ENCODE data around the gene NECTIN2.
A peak's percentile ranks its signal among the peaks of the same experiment; 100 is the strongest.

The NECTIN2 gene

GRCh38 chr19:44845612-44846454 is at the start of gene NECTIN2:
Gene NECTIN2, plus strand, starts transcription at chr19:44846297. Its CDS starts 229 bp downstream, at chr19:44846526.
- DNase-seq, result peak; percentile 99

- DNase-seq, result no peak
These were observed 49.4 kb upstream of the NECTIN2 start for GRCh38 chr19:44796701-44797115.

- no peak for DNase-seq
These were observed 46.3 kb upstream of the NECTIN2 start for GRCh38 chr19:44799627-44800346.

DNA sequence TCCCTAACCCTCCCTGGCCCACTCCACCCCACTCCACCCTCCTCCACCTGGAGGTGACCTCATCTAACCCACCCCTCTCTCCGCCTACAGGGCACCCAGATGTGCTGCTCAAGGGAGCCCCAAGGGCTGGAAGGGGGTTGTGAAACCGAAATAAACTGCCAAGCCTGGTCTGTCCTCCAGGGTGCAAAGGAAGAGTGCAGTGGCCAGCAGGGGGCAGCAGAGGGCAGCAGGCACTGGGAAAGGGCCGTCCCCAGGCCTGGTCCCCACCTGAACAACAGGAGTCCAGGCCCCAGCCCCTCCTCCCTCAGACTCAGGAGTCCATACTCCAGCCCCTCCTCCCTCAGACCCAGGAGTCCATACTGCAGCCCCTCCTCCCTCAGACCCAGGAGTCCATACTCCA is 45.6 kb upstream of the NECTIN2 start:
- peak; percentile 90 for DNase-seq

DNA sequence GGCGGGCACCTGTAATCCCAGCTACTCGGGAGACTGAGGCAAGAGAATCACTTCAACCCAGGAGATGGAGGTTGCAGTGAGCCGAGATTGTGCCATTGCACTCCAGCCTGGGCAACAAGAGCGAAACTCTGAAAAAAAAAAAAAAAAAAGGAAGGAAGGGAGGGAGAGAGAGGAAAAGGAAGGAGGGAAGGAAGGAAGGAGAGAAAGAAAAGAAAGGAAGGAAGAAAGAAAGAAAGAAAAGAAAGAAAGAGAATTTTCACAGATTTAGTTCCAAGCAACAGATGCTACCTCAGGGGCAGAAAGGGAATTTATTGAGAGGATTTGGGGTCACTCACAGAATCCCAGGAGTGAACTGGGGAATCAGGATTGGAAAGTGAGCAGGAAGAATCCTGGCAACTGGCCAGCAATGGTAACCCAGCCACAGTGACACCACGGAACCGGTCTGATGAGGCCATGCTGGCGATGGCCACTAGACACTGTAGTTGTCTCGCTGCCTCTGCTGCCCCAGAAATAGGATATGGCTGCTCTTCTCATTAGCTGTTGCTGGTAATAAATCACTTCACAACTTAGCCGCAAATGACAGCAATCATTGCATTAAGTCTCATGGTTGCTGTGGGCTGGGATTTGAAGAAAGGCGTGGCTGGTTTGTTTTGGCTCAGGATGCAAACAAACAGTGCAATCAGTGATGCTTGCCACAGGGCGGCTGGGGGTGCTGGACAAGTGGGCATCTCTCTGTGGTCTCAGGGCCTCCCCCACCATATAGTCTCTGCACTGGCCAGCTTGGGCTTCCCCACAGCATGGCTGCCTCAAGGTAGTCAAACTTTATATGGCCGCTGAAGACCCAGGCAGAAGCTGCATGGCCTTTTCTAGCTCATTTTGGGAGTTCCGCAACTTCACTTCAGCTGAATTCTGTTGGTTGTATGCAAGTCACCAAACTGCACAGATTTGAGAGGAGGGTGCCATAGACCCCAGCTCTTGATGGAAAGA is 42.4 kb upstream of the NECTIN2 start:
- DNase-seq, result peak; percentile 77

- no peak for DNase-seq
These were observed 39.8 kb upstream of the NECTIN2 start for GRCh38 chr19:44806291-44806690.

DNA sequence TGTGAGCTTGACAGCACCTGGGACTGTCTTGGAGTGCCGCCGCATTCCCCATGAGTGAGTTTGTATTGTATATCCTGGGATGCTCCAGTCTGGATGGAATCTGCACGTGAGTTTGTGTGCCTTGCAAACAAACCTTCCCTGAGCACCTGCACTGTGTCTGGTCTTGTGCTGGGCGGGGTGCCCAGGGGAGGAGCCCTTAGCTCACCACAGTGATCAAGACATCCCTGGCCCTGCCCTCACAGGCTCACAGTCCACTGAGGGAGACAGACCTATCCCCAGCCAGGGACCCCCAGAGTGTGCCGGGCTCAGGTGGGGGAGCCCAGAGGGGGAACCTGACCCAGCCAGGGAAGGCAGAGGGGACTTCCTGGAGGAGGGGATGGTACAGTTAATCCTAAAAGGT is 38.9 kb upstream of the NECTIN2 start:
- DNase-seq, result no peak

DNA sequence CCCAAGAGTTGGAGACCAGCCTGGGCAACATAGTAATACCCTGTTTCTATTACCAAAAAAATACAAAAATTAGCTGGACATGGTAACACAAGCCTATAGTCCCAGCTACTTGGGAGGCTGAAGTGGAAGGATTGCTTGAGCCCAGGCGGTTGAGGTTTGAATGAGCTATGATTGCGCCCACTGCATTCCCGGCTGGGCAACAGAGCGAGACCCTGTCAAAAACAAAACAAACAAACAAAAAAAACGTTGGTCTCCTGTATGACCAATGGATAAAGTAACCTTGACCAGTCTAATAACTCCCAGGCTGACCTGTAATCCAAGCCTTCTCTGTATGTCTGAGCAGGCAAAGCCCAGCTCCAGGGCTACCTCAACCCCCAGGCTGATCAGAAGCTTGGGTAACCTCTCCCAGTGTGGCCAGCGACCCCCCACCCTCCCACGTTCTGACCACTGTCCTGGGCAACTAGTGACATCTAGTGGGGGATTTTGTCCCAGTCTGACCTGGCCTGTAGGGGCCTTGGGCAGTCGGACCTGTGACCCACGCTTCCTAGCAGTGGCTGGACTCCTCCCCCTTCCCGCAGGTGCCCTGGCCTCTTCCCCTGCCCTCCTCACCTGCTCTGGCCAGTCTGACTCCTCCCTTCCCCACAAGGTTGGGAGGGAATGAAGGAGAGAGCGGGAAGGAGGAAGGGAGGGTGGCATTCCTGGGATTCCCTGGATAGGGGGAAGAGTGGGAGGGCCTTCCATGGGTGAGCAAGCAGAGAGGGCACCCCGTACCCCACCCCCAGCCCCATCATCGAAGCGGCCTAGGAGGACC is 38.2 kb upstream of the NECTIN2 start:
- no peak for DNase-seq

DNA sequence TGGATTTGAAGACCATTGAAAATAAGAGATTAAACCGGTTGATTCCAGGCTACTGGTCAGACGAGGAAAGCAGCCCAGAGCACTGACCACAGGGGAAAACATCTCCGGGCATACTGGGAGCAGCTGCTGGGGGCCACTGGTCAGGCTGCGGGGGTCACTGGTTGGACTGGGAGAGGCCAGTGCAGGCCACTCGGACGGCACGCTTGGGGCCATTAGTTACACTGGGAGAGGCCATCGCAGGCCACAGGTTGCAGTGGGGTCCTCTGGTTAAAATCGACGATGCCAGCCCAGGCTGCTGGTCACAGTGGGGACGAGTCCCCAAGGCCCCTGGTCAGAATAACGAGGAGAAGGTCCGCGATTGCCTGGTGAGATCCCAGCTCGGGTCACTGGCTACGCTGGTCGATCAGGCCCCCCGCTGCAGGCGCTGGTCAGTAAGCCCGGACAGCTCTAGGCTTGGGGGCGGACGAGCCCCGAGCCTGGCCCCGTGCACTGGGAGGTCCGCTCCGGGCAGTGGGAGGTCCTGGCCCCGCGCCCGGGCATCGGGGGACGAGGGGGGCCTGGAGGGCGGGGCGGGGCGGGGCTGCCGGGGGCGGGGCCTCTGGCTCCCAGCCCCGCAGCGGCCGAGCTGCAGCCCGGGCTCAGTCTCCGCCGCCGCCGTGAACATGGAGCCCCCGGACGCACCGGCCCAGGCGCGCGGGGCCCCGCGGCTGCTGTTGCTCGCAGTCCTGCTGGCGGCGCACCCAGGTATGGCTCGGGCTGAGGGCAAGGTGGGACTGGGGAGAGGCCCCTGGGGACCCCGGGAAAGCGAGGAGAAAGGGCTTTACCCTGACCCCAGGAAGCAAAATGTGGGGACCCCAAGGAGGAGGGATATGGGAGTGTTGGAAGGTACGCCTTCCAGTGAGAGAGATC is 37.4 kb upstream of the NECTIN2 start, which contains the start of gene BCAM:
BCAM (plus strand) TSS at position 641 of the 909 bp plus-strand sequence; CDS start at position 663, 22 bp downstream.
- peak; percentile 57 for DNase-seq

DNA sequence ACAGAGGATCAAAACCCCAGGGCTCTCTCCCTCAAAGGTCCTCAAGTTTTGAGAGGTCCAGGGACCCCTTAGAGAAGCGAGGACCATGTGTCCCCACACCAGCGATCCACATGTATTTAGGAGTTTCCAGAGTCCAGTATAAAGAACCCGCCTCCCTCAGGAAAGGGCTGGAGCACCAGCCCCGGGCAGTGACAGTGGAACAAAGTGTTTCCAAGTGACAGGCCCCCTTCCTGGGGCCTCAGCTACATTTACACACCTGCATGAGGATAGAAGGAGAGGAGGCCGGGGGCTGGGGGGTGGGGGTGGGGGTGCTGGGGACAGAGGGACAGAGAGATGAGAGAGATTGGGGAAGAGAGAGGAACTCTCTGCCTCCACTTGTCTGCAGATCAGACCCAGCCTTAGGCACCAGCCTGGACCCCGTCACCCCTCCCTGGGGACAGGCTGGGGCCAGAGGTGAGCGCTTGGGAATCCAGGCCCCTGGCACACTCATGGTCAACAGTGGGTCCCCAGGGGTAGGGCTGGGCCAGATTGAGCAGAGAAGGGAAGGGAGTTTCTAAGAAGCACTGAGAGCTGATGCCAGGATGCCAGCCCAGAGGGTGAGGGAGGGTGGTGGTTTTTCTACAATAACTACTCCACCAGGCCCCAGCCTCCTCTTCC is 36.4 kb upstream of the NECTIN2 start:
- no peak for DNase-seq

DNA sequence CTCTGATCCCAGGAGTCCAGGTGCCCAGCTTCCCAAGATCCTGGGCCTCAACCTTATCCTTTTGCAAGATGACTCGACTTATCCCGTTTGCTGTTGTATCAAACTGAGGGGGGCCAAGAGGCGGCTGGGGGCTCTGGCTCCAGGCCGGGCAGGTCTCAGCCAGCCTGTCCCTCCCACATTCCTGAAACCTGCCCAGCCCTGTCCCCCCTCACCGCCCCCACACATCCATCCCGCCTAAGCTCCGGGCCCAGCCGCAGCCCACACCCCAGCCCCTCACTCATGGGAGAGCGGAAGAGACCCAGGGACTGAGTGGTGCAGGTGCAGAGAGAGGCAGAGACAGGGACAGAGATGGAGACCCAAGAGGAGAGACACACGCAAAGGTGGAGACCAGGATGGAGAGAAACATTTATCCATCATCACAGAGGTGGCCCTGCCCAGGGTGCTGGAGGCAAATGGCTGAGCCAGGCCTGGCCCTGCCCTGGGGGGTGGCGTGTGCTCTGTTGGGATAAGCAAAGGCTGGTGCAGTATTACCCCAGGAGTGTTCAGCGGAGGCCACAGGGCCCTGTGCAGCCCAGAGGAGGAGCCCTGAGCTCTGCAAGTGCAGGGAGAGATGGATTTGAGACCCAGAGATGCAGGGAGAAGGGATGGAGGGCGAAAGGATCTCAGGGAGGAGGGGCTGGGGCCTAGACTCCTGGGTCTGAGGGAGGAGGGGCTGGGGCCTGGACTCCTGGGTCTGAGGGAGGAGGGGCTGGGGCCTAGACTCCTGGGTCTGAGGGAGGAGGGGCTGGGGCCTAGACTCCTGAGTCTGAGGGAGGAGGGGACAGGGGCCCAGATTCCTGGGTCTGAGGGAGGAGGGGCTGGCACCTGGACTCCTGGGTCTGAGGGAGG is 35.6 kb upstream of the NECTIN2 start:
- no peak for DNase-seq

- no peak for DNase-seq
These were observed 35.0 kb upstream of the NECTIN2 start for GRCh38 chr19:44811122-44811419.

GRCh38 chr19:44812142-44812718 is 33.9 kb upstream of the NECTIN2 start:
- DNase-seq, result no peak

GRCh38 chr19:44813070-44813840 is 32.8 kb upstream of the NECTIN2 start:
- DNase-seq, result no peak

DNA sequence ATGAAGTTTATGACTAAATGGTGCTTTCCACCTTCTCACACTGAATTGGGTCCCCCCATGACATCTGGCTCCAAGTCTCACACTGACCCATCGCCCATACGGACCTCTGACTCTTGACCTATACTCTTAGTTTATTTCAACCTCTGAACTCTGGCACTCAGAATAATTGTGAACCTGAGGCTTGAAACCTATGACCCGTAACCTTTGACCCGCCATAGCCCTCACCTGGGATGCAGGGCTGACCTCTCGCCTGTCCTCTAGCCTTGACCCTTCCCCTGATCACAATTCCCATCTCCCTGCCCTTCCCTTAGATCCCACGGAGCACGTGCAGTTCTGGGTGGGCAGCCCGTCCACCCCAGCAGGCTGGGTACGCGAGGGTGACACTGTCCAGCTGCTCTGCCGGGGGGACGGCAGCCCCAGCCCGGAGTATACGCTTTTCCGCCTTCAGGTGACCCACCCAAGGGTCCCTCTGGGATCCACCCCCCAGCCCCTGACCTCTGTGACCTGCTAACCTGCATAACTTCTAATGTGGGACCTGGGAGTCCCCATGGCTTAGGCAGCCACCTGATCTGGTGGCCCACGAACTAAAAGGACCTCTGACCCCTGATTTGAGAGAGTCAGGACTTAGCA is 32.1 kb upstream of the NECTIN2 start:
- DNase-seq, result no peak

DNA sequence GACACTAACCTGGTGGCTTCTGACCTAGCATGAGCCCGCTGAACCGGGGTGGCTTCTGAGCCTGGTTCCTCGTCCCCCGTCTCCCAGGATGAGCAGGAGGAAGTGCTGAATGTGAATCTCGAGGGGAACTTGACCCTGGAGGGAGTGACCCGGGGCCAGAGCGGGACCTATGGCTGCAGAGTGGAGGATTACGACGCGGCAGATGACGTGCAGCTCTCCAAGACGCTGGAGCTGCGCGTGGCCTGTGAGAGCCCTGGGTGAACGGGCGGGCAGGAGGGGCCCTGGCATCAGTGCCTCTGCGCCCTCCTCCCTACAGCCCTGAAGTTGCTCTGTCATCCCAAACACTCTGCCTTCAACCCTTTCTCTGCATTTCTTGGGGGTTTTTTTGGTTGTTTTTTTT is 31.6 kb upstream of the NECTIN2 start:
- DNase-seq, result no peak

GRCh38 chr19:44816301-44816700 is 29.8 kb upstream of the NECTIN2 start:
- peak; percentile 95 for DNase-seq
